Medulla oblongata (tissue), 1 donor: ENCODE data around the gene FAM9A.
"Not testable (repeated sequence)": the region's sequence is repeated elsewhere in the genome, so short reads cannot be mapped to it uniquely, and the experiment has no call there.

Experiments
- DNase-seq: peaks from one replicate; pipeline ENCODE4 v3.0.0-alpha.2; 2015; ENCODE audit errors: extremely low spot score

Gene FAM9A

DNA sequence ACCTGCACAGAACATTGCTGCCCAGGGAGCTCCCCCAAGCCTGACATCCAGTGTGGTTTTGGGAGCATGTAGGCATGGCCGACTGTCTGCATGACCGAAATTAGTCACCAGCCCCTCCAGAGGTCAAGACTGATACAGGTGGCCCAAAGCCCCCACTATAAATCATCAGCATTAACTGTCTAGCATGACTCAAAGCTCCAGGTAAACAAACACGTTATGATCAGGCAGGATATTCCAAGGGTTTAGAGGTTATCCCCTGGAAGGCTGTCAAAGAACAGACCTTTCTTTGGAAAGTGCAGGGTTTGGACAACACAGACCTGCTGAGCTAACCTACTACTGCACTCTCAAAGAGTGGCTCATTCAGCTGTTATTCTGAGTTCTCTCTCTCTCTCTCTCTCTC is 2.1 kb upstream of the FAM9A start:
- no peak for DNase-seq

DNA sequence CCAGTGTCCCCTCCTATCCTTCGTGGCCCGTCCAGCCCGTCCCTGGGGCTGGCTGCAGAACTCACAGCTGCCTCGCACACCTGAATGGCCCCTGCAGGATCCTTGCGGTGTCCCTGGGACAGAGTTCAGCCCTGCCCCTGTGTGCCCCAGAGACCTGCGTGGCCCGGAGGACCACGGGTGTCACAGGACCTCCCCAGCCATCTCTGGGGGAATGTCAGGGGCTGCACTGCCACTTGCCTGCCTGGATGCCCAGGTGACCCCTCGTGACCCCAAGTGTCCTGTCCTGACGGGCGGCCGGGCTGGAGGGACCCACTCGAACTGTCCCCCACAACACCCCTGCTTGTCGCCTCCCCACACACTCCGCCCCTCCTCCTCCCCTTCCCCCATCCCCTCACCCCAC is 832 bp downstream of the FAM9A start:
- DNase-seq, result not testable (repeated sequence)

DNA sequence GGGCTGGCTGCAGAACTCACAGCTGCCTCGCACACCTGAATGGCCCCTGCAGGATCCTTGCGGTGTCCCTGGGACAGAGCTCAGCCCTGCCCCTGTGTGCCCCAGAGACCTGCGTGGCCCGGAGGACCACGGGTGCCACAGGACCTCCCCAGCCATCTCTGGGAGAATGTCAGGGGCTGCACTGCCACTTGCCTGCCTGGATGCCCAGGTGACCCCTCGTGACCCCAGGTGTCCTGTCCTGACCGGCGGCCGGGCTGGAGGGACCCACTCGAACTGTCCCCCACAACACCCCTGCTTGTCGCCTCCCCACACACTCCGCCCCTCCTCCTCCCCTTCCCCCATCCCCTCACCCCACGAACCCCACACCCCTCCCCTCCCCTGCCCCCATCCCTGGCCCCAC is 1.9 kb downstream of the FAM9A start:
- not testable (repeated sequence) for DNase-seq

DNA sequence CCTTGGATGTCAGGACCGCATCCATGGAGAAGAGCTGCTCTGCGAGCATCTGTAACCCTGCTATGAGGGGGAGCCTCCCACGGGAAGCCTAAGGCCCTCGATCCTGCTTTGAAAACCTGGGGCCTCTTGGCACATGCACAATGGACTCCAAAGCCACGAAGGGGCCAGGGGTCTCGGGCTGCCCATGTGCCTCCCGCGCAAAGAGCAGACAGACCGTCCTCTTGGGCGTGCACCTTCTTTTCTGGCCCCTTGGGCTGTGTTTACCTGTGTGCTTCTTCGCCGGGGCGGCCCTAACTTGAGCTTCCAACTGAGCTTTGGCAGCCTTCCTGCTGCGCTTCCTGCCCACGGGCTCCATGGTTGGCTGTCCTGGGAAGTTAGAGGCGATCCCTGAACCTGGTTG is 2.5 kb downstream of the FAM9A start:
- not testable (repeated sequence) for DNase-seq

DNA sequence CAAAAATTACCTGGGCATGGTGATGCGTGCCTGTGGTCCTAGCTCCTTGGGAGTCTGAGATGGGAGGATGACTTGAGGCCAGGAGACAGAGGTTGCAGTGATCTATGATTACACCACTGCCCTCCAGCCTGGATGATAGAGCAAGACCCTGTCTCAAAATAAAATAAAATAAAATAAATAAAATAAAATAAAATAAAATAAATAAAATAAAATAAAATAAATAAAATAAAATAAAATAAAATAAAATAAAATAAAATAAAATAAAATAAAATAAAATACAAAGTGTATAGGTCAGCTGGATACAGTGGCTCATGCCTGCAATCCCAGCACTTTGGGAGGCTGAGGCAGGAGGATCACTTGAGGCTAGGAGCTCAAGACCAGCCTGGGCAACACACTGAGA is 14.1 kb downstream of the FAM9A start:
- DNase-seq, result not testable (repeated sequence)

DNA sequence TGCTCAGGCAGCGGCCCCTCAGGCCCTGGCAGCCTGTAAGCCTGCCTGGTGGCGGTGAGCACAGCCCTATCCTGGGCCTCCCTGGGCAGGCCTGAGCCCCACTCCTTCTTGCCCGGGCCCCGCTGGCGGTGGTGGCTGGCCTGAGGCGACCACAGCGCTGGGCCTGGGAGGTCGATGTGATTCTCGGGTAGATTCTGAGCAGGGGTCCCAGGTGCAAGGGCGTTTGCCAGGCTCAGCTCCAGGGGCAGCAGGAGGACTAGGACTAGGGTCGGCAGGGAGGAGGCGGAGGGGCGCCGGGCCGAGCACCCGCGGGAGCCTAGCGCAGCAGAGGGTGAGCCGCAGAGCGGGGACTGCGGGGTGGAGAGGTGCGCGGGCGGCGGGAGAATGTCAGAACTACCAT is 17.0 kb downstream of the FAM9A start:
- no peak for DNase-seq

DNA sequence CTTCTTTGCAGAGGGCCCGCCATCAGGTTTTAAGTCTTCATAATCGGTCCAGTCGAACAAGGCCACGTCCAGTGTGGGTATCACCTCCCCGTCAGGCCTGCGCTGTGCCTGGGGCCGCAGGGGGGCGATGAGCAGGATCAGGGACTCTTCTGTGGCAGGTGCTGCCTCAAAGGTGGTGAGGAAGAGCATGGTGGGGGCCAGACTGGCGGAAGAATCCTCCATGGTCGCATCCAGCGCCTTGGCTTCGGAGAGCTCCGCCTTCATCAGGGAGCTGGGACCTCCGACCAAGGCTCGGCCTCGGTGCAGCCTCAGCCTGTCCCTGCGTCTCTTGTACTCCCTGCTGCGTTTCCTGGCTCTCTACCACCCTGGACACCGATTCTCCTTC is 17.5 kb downstream of the FAM9A start:
- no peak for DNase-seq

DNA sequence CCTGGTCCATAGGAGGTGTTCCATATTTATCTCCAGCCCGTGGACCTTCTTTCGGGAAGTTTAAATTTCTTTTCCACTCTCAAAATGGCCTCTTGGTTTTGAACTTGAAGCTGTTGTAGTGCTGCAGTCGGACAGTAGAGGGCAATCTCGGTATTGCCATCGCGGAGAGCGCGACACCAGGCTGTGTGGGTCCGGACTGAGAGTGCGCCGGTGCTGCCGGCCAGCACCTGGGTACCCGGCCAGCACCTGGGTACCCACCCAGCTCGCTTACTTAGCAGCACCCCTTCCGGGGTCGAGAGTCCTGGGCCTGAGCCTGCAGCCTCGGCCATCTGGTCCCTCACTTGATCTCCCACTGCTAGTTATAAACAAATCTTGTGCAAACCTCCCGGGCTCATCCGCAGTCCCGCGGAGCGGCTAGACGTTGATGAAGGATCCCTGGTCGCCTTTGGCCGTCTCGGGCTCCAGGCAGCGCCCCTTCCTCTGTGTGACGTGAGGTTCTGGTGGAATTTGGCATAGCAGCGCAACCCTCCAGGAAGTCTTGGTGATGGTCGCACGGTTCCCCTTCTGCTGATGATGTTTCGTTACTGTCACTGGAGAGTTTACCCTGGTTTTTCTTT is 18.0 kb downstream of the FAM9A start:
- peak; percentile 1 for DNase-seq

DNA sequence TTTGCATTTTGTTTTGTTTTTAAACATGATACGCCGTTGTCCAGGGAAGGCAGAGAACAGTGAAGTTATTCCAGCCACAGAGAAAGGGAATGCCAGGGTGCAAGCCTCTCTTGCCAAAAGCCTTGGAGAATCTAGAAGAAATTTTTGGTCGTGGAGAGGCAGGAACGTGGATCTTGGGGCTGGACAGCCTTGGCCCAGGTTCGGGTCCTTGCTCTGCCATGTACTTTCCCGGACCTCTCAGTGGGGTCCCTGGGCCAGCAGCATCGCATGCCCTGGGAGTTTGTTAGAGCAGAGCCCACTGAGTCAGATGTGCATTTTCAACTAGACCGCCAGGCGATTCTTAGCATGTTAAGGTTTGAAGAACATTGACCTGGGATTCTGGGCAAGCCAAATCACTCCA is 18.6 kb downstream of the FAM9A start:
- no peak for DNase-seq

DNA sequence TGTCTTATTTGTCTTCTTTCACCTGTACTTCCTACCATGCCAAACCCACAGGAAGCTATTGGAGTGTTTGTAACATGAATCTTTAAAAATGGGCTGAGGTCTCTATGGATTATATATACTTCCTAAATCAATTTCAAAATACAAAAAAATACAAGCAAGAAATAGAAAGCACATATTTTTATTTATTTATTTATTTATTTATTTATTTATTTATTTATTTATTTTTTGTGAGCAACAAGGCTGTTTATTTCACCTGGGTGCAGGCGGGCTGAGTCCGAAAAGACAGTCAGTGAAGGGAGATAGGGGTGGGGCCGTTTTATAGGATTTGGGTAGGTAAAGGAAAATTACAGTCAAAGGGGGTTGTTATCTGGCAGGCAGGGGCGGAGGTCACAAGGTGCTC is 19.3 kb downstream of the FAM9A start:
- DNase-seq, result not testable (repeated sequence)

DNA sequence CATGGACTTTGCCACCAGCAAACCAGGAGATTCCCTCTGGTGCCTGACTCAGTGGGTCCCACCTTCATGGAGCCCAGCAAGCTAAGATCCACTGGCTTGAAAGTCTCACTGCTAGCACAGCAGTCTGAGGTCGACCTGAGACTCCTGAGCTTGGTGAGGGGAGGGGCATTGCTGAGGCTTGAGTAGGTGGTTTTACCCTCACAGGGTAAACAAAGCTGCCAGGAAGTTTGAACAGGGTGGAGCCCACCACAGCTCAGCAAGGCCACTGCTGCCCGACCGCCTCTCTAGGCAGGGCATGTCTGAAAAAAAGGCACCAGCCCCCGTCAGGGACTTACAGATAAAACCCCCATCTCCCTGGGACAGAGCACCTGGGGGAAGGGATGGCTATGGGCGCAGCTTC is 28.1 kb downstream of the FAM9A start:
- no peak for DNase-seq

DNA sequence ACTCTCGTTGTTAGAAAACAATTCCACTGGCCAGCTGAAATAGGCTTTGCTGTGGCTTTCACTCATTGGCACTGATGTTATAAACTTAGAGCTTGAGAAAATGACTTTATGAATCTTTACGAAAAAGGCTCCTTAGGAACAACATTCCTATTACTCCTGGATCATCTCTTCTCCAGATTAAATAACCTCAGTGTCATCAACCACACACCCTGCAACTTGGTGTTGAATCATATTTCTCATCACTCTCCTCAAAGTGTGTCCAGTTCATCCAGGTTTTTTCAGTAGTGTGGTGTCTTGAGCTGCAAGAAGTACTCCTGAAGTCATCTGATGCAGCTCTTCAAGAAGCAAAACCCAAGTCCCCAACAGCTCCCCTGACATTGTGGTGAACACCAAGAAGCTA is 41.2 kb downstream of the FAM9A start:
- no peak for DNase-seq

DNA sequence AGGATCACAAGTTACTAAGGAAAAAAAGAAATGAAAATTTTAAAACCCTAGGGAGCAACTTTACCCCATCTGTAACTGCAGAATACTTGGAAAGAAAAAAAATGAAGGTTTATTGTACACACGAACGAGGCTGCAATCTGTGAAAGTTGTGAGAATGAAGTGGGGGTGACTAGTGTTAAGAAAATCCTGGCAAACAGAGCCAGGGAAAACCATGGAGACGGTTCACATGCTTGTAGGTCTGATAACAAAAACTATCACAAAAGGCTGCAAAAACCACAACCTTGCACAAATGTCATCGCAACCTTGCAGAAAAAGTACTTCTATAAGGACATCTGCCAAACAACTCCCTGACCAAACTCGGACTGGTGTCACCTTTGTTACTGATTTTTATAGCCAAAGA is 42.5 kb downstream of the FAM9A start:
- not testable (repeated sequence) for DNase-seq

DNA sequence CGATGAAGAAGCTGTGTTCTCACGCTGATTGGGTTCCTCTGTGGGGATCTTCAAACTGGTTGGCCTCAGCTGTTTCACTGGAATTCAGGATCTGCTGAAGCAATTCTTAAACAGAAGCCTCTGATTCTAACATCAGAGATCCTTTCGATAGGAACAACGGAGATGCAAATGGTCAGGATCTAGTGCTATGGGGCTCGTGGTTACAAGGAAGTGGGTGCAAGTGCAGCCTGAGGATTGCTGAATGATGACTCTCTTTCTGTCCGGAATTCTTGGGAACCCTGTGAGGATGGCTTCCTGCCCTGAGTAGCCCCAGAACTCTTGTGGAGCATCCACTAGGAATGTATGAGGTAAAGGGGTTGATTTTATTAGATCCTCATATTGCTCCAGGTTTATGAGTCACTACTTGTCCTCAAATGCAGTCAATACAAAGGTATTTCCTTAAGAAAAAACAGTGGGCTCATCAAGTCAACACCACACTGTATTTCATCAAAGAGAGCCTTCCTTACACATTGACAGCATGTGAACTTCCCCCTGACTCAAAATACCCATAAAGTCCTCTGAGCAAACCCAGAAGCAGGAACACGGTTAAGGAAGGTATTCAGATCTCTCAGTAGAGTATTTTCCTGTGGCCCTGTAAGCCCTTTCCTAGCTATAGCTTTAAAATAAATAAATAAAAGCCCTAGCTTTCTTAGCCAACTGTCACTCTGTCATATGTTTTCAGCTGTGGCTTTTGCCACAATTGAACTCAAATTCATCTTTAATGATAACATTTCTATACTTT is 43.4 kb downstream of the FAM9A start:
- DNase-seq, result not testable (repeated sequence)

DNA sequence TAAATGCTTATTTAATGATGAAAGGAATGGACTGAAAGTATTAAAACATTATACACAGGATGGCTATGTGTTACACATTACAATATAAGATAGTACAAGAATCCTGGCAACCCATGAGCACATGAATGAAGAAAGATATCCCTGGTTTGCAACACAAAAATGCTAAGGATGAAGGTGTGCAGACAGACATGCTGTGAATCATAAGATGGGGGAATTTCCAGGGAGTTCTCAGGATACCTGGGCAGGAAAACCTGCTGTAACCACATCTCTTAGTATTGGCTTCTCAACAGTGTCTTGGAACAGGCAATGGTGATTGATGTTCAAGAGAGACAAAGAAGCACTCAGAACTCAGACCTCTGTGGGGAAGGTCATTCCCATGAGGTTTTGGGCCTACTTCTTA is 45.4 kb downstream of the FAM9A start:
- DNase-seq, result no peak

DNA sequence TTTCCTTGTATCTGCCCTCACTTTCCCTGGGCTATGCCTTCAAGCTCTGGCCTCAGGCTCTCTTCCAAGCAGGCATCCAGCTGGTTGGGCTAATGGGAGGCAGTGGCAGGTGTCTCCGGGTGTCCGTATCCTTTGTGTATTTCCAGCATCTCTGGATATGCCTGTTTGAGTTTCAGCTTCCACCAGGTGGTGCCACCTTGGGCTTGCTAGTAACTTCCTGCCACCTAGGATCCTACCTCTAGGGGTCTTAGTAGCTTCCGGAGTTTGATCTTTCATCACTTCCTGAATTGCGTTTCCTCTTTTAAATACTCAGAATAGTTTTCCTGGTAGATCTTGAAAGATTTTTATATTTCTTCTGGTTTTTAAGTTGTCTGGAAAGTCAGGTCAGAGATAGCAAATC is 46.1 kb downstream of the FAM9A start:
- no peak for DNase-seq

DNA sequence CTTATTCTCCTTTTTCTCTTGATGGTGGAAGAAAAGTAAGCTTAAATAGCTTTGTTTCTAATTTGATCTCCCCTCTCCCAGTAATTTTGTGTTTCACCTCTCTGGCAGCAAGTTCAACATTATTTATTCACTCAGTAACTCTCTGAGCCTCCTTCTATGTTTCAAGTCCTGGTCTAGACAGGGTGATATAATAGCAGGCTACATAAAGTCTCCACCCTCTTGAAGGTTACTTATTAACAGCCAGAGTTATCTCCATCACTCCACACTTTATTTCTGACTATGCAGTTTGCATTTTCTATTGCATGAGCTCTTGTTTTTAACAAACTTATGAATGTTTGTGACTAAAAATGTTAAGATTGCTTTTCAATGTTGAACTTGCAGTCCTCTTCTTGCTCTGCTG is 51.5 kb downstream of the FAM9A start:
- no peak for DNase-seq

DNA sequence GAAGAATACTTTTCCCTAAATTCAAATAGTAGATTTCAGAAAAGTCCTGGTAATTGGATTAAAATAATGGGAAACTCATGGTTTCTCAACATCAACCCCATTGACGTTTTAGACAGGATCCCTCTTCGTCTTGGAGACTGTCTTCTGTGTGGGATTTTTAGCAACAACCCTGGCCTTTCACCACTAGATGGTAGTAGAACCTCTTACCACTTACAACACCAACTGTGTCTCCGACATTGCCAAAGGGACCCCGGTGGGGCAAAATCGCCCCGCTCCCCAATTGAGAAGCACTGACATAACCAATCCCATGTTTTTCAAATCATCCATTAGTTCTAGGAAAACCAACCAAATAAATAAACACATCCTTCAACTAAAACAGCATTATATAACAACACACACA is 52.3 kb downstream of the FAM9A start:
- peak; percentile 35 for DNase-seq

DNA sequence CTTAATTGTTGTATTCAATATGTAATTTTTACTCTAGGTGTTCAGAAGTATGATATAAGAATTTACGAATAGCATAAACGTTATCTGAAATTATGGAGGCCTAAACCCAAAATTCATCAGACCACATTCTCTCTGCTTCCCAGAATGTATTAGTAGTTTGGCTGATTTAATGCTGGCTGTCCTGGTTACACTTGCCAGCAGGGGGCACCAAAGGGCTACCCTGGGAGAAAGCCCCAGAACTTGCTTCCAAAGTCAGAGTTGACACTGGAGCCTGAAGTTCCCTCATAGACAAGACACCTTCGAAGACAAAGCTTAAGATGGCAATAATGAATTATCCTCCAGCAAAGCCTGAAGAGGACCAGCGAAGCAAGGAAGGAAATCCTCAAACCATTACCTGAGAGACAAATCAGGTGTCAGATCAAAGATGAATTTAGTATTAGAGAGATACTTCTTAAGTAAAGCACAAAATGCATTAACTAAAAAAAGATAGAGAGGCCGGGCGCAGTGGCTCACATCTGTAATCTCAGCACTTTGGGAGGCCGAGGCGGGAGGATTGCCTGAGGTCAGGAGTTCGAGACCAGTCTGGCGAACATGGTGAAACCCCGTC is 58.0 kb downstream of the FAM9A start:
- peak; percentile 45 for DNase-seq

DNA sequence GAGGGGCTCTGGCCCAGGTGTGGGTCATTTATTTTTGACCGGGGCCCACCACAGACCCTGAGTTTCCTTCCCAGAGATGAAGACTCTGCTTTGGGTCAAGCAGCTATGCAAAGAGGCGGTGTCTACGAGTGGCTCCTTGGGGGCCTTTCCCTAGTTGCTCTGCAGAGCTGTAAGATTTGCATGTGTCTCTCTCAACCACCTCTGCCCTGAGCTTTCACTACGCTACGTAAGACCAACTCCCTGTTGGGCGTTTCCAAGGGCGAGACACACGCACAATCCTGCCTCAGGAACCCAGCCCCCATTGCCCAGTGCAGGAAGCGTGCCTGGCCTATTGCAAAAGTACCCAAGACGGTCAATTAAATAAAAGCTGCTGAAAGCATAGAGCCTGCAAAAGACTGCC is 59.2 kb downstream of the FAM9A start:
- DNase-seq, result no peak
